ENCODE measurements around the gene MACROD2.

DNA sequence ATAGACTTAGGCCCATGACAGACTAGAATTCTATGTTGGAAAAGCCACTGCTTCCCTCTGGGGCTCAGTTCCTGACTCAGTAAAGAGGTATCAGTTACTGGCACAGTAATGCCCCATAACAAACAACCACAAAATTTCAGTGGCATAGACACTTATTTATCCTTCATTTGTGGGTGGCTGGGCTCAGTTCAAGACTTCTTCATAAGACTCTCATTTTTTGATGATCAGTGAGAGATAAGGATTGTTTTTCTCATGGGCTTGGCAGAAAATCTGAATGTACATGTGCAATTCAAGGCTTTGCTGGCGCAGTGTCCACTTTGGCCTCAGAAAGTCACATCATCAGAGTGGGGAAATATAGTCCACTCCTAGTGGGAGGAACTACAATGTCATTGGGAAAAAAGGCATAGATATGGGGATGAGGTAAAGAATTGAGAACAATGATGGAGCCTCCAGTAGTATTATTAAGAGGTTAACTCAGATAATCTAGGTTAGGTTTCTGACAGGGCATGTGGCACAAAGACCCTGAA is 726.7 kb downstream of the MACROD2 start:
- TF ChIP-seq POLR2A (IDR thresholded peaks at IDR 0.05): no peak
- TF ChIP-seq, protein P1, sequence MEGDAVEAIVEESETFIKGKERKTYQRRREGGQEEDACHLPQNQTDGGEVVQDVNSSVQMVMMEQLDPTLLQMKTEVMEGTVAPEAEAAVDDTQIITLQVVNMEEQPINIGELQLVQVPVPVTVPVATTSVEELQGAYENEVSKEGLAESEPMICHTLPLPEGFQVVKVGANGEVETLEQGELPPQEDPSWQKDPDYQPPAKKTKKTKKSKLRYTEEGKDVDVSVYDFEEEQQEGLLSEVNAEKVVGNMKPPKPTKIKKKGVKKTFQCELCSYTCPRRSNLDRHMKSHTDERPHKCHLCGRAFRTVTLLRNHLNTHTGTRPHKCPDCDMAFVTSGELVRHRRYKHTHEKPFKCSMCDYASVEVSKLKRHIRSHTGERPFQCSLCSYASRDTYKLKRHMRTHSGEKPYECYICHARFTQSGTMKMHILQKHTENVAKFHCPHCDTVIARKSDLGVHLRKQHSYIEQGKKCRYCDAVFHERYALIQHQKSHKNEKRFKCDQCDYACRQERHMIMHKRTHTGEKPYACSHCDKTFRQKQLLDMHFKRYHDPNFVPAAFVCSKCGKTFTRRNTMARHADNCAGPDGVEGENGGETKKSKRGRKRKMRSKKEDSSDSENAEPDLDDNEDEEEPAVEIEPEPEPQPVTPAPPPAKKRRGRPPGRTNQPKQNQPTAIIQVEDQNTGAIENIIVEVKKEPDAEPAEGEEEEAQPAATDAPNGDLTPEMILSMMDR (IDR thresholded peaks at IDR 0.05): no peak
